Measurements from ENCODE around the gene KDR. TPM values are rescaled to one million over a fixed set of nuclear protein-coding genes. Genes with fewer than 3 reads are reported as not detected.

KDR gene
- total and polyA plus RNA-seq, 4 donors, result 6.1 to 39.1 (median 24.6) TPM

- 38% methylated on average over 5 of the region's 5 CpGs for WGBS
- no peaks in the 10 kb centered on the region for H3K4me1 ChIP-seq (ENCODE audit: control insufficient read depth in 4 of 4, insufficient read depth in 4 of 4, low read length in 3 of 4)
- no peaks in the 10 kb centered on the region for H3K9me3 ChIP-seq (ENCODE audit: control insufficient read depth in 4 of 4, low read length in 3 of 4)
- no peak overlapping the region for H3K9ac ChIP-seq (ENCODE audit: low read depth in 1 of 2, low read length in 2 of 2)
- TF ChIP-seq FOXA2 (IDR thresholded peaks at IDR 0.05) (no peak), EGR1 (IDR thresholded peaks at IDR 0.05; ENCODE audit: low read depth in 2 of 2) (no peak), ZBTB33 (IDR thresholded peaks at IDR 0.05) (no peak), HNF4A (conservative IDR thresholded peaks at IDR 0.05) (no peak), GABPA (IDR thresholded peaks at IDR 0.05 in 1 of 2, conservative IDR thresholded peaks at IDR 0.05 in 1 of 2) (no peak), FOXA1 (IDR thresholded peaks at IDR 0.05) (no peak), RAD21 (IDR thresholded peaks at IDR 0.05) (no peak), TAF1 (conservative IDR thresholded peaks at IDR 0.05) (no peak), MAX (IDR thresholded peaks at IDR 0.05) (no peak), SP1 (IDR thresholded peaks at IDR 0.05) (no peak), REST (IDR thresholded peaks at IDR 0.05) (no peak), JUND (IDR thresholded peaks at IDR 0.05) (no peak), HNF4G (IDR thresholded peaks at IDR 0.05) (no peak), NR2F2 (IDR thresholded peaks at IDR 0.05) (no peak), ATF3 (IDR thresholded peaks at IDR 0.05) (no peak), RXRA (IDR thresholded peaks at IDR 0.05) (no peak), YY1 (IDR thresholded peaks at IDR 0.05) (no peak), CTCF (IDR thresholded peaks at IDR 0.05; ENCODE audit: low read depth, low read length, missing input control) (no peak)
- no peak overlapping the region for H3K4me3 ChIP-seq (ENCODE audit: low read depth in 1 of 3, low read length in 3 of 3)
- no peak overlapping the region for H3K27ac ChIP-seq (ENCODE audit: low read depth in 1 of 2, low read length in 2 of 2)
- no peak for DNase-seq (ENCODE audit: low spot score)
- peaks cover 0 to 3% (median 0%) of the 10 kb centered on the region in 4 donors for H3K27me3 ChIP-seq (ENCODE audit: control insufficient read depth in 4 of 4, insufficient read depth in 4 of 4, low read length in 3 of 4)
- no peaks in the 10 kb centered on the region for H3K36me3 ChIP-seq (ENCODE audit: control insufficient read depth in 4 of 4, insufficient read depth in 3 of 4, low read depth in 1 of 4, low read length in 3 of 4)
Measured at GRCh38 chr4:55154290-55154880, 29.0 kb upstream of the KDR start.
